LNCAP (cell line): ENCODE data around the gene MT2A.

Experiments
- CTCF ChIP-seq: fragments of 450-650 bp; IDR thresholded peaks from 2 replicates; pipeline ENCODE4 v1.5.1; 2017; ENCODE audit warnings: mild to moderate bottlenecking

MT2A gene

GRCh38 chr16:56625943-56626654 lies 17.7 kb downstream of the MT2A start:
- no peak for TF ChIP-seq CTCF

GRCh38 chr16:56626685-56627084 lies 18.3 kb downstream of the MT2A start:
- no peak for TF ChIP-seq CTCF

- no peak for TF ChIP-seq CTCF
Measured at GRCh38 chr16:56628486-56629350, 20.3 kb downstream of the MT2A start.

DNA sequence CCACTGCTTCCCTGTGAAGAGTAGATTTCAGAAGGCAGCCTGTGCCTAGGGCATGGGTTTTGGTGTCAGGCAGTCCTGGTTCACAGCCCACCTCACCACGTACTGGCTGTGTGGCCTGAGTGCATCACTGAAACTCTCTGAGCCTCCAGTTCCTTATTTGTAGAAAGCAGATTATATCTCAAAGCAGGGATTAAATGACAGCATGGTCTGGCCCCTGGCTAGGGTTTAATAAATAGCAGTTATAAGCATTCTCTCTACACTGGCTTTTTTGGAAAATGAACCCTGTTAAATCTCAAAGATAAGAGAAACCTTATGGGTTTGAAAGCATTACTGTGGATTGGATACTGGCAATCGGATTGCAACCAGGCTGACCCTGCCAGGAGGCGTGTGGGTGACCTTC lies 21.1 kb downstream of the MT2A start:
- no peak for TF ChIP-seq CTCF

DNA sequence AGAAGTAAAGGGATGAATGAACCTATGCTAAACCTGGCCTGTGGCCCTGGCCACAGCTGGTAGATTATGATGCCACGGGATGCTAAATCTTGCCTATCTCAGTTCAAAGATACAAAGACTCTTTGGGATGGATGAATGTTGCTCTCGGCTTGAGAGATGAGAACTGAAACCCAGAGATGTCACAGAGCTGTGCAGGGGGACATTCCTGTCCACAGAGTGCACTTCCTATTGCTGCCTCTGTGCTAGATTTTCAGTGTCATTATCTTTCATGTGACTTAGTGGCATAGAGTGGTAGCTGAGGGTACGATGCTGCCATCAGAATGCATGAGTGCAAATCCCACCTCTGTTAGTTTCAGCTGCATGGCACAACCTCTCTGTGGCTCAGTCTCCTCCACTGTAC lies 21.8 kb downstream of the MT2A start:
- TF ChIP-seq CTCF, result no peak

DNA sequence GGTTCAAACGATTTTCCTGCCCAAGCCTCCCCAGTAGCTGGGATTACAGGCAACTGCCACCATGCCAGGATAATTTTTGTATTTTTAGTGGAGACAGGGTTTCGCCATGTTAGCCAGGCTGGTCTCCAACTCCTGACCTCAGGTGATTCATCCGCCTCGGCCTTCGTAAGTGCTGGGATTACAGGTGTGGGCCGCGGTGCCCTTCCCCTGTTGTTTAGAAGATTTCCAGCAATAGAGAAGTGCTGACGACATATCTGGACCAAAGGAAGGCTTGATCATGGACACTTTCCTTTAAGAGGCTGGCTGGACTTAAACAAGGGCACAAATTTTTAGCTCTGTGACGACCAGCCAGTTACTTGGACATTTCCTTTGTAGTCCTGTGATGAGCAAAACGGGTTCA lies 22.8 kb downstream of the MT2A start:
- no peak for TF ChIP-seq CTCF

DNA sequence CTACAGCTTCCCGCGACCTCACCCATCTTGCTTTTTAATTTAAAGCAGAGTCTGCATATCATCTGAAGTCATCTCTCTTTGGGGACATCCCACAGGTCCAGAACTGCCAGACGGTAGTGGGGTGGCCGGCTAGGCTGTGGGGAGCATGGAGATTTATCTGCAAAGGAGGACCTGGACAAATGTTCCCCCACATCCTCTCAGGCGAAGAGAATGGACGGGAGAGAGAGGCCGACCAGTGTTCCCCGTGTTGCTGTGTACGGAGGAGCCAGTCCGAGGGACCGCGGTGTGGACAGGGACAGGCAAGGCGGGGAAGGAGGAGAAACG lies 23.4 kb downstream of the MT2A start:
- no peak for TF ChIP-seq CTCF
